Measurements from ENCODE around the gene SOCS3. TPM values are rescaled to one million over a fixed set of nuclear protein-coding genes. Genes with fewer than 3 reads are reported as not detected.
"Not testable (repeated sequence)": the region's sequence is repeated elsewhere in the genome, so short reads cannot be mapped to it uniquely, and the experiment has no call there.

SOCS3 gene
- total RNA-seq, 1 donor from 2014 or later: 2.7 TPM

- DNase-seq (ENCODE audit: low spot score) (no peak), ATAC-seq (no peak)
Measured at GRCh38 chr17:78332991-78333390, 26.9 kb downstream of the SOCS3 start.

GRCh38 chr17:78331355-78331754 lies 28.5 kb downstream of the SOCS3 start:
- not testable (repeated sequence) for DNase-seq (ENCODE audit: low spot score); ATAC-seq

- DNase-seq (ENCODE audit: low spot score) (no peak), ATAC-seq (peak; percentile 52)
Measured at GRCh38 chr17:78330570-78331224, 29.2 kb downstream of the SOCS3 start.

GRCh38 chr17:78329263-78330059 lies 30.4 kb downstream of the SOCS3 start:
- ATAC-seq (no peak), DNase-seq (ENCODE audit: low spot score) (no peak)

- DNase-seq (ENCODE audit: low spot score) (no peak), ATAC-seq (no peak)
Measured at GRCh38 chr17:78327880-78328279, 32.0 kb downstream of the SOCS3 start.

GRCh38 chr17:78325076-78325687 lies 34.7 kb downstream of the SOCS3 start:
- DNase-seq (ENCODE audit: low spot score) (no peak), ATAC-seq (no peak)

- peak; percentile 56 for DNase-seq (ENCODE audit: low spot score)
- ATAC-seq: peak; percentile 74
Measured at GRCh38 chr17:78324391-78325075, 35.3 kb downstream of the SOCS3 start.

GRCh38 chr17:78323826-78324390 lies 36.0 kb downstream of the SOCS3 start:
- ATAC-seq (no peak), DNase-seq (ENCODE audit: low spot score) (no peak)

- ATAC-seq (peak; percentile 39), DNase-seq (ENCODE audit: low spot score) (no peak)
Measured at GRCh38 chr17:78322858-78323455, 36.9 kb downstream of the SOCS3 start.

GRCh38 chr17:78322327-78322857 lies 37.5 kb downstream of the SOCS3 start:
- ATAC-seq: no peak
- no peak for DNase-seq (ENCODE audit: low spot score)

- no peak for DNase-seq (ENCODE audit: low spot score)
- ATAC-seq: no peak
Measured at GRCh38 chr17:78318843-78319242, 41.0 kb downstream of the SOCS3 start.

- DNase-seq (ENCODE audit: low spot score) (no peak), ATAC-seq (no peak)
Measured at GRCh38 chr17:78318407-78318806, 41.5 kb downstream of the SOCS3 start.

- ATAC-seq (no peak), DNase-seq (ENCODE audit: low spot score) (no peak)
Measured at GRCh38 chr17:78317794-78318400, 42.0 kb downstream of the SOCS3 start.

- ATAC-seq: no peak
Measured at GRCh38 chr17:78316867-78317789, 42.7 kb downstream of the SOCS3 start.

GRCh38 chr17:78316115-78316866 lies 43.6 kb downstream of the SOCS3 start:
- ATAC-seq (no peak), DNase-seq (ENCODE audit: low spot score) (no peak)

More at GRCh38 chr17:78316867-78317789, 42.7 kb downstream of the SOCS3 start:
- no peak for DNase-seq (ENCODE audit: low spot score)

GRCh38 chr17:78315355-78316114 lies 44.3 kb downstream of the SOCS3 start:
- no peak for ATAC-seq

GRCh38 chr17:78314683-78315354 lies 45.1 kb downstream of the SOCS3 start:
- no peak for ATAC-seq
- no peak for DNase-seq (ENCODE audit: low spot score)

More at GRCh38 chr17:78315355-78316114, 44.3 kb downstream of the SOCS3 start:
- DNase-seq (ENCODE audit: low spot score): no peak
